HG03378 (cell line): Measurements from ENCODE around the gene SYTL2.
A peak's percentile ranks its signal among the peaks of the same experiment; 100 is the strongest.

Experiments used
- ATAC-seq: cut with Tn5 transposase; IDR thresholded peaks from one replicate; pipeline ENCODE4 v1.9.1; 2021; ENCODE audit warnings: mild to moderate bottlenecking, moderate library complexity; ENCODE audit not compliant: unreplicated experiment

SYTL2 gene

GRCh38 chr11:85737738-85738137 is 73.2 kb downstream of the SYTL2 start:
- ATAC-seq, result no peak

- no peak for ATAC-seq
These were observed 75.0 kb downstream of the SYTL2 start for GRCh38 chr11:85735876-85736460.

DNA sequence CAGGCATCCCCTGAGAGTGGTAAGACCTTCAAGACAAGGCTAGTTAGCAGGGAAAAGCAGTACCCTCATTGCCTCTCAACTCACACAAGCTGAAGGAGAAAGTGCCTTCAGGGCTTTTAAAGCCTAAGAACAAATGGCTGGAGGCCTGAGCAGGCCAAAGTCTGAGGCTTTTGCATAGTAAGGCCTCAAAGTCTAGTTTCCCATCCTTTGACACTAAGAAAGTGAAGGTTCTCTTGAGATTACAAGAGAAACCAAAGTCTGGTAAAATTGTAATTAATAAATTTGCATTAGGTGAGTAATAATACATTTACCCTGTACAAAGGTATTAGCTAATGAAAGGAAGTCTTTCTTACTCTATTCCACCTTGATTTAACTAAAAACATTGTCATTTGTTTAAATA is 78.0 kb downstream of the SYTL2 start:
- no peak for ATAC-seq

DNA sequence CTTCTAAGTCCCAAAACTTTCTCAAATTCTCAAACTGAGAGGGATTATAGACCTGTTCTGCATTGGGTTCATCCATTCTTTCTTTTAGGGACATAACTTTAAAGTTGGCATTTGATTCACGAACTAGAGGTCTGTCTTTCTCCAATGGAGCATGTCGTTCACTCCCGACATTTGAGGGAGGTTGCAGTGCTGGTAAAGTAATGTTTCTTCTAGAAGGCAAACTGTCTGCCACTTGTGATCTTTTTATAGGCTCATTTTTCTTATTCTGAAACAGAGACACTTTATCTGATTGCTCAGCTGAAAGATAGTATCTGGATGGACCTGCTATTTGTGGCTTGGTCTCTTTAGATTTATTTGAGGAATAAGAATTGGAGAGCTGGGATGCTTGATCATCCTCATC is 84.6 kb downstream of the SYTL2 start:
- ATAC-seq, result no peak

- ATAC-seq, result no peak
These were observed 85.3 kb downstream of the SYTL2 start for GRCh38 chr11:85725510-85726258.

DNA sequence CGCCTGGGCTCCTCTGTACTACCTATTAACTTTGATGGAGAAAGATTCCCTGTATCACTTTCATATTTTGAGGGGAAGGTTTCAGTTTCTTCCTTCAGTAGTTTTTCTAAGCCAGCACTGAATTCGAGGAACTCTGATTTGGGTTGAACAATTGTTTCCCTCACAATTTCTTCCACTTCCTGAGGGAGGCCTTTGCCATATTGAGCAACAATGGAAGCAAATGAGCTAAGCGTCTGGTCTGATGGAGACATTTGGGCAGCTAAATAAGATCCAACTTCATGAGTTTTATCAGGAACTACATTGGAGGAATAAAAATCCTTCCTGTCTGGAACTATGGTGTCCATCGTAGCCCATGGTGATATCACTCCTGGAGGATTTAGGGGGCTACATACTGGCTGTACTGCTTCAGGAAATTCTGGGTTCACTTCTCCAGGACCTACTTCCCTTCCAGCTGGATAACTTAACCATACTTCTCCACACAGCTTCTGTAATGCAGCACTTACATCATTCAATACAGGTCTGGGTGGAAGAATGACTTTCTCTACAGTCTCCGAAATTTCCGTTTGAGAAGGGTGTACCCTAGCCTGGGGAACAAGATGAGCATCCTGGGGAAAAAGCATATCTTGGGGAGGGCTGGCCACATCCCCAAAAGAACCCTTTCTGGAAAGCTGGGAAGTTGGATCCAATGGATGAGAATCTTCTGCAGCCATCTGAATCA is 86.0 kb downstream of the SYTL2 start:
- ATAC-seq, result no peak

GRCh38 chr11:85723088-85723487 is 87.9 kb downstream of the SYTL2 start:
- no peak for ATAC-seq

DNA sequence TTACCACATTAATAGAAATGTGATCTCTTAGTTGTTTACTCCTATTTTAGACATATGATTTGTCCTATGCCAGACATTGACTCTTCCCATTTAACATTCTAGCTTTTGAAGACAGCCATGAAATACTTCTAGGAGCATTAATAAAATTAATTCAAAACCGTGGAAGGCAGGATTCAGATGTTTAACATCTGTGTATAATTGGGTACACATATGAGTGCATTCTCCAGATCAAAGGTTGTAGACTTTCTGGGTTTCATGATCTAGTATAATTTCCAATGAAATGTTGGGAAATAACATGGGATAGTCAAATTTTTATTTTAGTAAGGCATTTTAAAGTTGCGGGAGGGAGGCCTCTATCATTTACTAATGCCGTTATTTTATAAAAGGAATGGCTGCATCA is 89.8 kb downstream of the SYTL2 start:
- no peak for ATAC-seq

- ATAC-seq, result no peak
These were observed 91.7 kb downstream of the SYTL2 start for GRCh38 chr11:85718991-85719807.

DNA sequence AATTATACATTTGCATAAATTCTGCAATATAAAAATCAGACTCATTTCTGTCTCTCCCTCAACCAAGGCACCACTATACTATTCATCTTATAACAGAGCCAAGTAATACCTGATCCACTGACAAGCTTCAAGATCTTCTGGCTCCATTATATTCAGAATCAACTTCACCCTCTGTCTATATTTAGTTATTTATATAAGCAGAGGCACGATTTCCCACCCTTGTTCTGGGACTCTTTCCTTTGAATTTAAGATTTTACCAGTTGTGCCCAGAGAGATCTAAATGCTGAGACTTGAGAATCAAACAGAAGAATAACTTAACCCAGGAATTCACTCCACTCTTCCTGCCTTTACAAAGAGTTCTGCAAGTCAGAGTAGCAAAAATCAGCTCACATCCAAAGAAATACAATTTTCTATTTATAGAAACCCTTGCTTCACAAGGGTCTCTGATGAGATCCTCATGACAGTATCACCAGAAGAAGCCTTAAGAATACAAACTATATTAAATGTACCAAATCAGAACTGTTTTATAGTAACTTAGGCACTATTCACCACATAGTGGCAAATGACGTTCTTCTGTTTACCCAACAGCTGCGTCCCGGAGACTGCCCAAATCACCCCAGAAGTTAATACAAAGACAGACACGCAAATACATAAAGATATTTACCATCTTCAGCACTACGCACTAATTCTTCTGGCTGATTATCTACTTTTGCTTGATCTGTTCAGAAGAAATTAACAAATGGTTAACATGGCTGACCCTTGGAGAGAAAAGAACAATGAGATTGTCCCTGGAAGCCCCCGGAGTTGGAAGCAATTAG is 92.6 kb downstream of the SYTL2 start:
- ATAC-seq, result no peak

- no peak for ATAC-seq
These were observed 93.5 kb downstream of the SYTL2 start for GRCh38 chr11:85717429-85717828.

GRCh38 chr11:85712953-85713352 is 98.0 kb downstream of the SYTL2 start:
- no peak for ATAC-seq

- no peak for ATAC-seq
These were observed 100.0 kb downstream of the SYTL2 start for GRCh38 chr11:85710917-85711316.

DNA sequence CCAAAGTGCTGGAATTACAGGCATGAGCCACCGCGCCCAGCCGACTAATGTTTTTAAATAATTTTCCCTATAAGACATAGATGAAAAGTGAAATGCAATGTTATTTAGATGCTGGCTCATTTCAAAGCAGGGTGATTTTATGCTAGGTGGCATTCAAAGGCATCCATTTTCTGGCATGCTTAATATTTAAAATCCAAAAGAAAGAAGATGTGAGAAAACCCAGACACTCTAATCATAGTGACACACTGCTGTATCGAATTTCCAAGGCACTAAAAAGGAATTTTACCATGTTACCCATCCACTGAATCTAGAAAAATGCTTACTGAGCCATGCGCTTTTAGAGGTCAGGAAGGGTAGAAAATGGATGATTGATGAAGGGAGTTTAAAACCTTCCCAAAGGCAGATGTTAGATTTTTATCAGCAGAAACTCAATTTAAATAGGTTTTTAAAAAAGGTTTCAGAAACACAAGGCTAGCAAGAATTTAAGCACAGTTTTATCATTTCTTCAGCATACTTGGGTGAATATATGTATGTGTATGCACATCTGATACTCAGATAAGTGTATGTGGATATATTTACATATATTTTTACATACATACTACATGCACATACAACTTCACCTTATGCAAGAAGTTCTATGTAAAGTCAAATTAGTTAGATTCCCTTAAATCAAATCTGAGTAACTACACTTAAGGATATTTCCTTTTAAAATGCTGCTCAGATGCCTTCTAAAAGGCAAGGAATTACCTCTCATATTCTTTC is 100.8 kb downstream of the SYTL2 start:
- ATAC-seq, result no peak

DNA sequence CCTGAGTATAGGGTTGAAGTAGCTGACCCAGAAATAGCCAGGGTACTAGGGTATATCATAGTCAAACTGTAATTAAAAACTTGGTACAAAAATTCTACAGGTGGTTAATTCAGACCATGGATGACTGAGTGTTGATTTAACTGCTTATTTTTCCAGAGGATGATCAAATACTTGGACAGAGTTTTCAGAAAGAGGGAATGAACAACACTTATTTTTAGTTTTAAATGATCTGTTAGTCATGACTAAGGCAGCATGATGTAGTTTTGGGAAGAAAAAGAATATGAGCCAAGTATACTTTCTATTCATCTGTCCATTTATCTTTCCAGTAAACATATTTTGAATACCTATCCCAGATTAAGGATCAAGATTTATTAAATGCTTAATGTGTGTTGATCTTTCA is 105.1 kb downstream of the SYTL2 start:
- ATAC-seq, result no peak

DNA sequence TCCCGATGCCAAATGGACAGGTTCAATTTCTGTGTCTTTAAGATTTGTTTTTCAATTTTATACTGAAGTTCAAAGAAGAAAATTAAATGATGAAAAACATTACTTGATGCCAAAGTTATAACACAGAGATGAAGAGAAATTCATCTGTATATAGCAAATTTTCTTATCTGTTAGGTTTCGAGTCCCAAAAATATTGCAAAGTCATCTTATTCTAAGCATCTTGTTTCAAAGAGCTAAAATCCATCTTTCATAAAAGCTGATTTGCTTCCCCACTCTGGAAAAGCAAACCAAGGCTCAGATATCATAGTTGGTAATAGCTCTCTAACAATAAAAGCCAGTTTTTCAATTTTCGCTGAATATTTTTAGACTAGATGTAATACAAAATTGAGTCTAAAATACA is 106.0 kb downstream of the SYTL2 start:
- no peak for ATAC-seq

DNA sequence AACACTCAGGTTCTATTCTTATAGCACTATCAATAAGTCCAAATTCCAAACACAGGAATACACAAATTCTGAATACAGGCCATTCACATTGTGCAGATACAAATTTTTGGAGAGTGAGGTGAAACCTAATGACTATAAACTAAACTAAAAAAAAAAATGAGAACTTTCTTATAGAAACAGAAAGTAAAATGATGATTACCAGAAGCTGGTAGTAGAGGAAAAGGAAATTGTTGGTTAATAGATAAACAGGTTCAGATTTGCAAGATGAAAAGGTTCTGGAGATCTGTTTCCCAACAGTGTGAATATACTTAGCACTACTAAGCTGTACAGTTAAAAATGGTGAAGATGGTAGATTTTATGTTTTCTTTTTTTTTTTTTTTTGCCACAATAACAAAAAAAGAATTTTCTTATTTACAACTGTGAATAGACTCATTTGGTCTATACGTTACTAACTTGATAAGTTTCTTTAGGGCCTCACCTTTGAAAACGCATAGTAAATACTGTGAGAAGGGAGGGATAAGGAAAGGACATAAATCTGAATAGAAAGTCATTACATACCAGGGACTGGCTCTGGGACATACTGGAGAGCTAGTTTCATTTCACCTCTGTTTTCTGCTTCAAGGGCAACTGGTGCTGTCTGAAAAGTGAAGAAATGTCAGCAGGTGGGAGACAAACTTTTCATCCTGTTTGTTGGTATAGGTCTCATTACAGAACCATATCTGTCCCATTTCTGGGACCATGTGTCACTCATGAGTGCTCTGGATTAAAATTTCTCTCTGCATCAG is 110.8 kb downstream of the SYTL2 start:
- peak; percentile 93 for ATAC-seq

- ATAC-seq, result no peak
These were observed 112.7 kb downstream of the SYTL2 start for GRCh38 chr11:85698195-85698594.

- ATAC-seq, result no peak
These were observed 113.2 kb downstream of the SYTL2 start for GRCh38 chr11:85697747-85698146.
